ENCODE results near the gene LRCH1. TPM values are rescaled to one million over a fixed set of nuclear protein-coding genes. Genes with fewer than 3 reads are reported as not detected.

Gene LRCH1
- total RNA-seq, 1 experiment from 2014 or later, result 16.5 TPM

GRCh38 chr13:46576762-46577161 lies 23.8 kb downstream of the LRCH1 start:
- no peak for TF ChIP-seq CTCF (IDR thresholded peaks at IDR 0.05; ENCODE audit: unreplicated experiment)
- Mint-ChIP-seq H3K4me1 (ENCODE audit: insufficient read depth, unreplicated experiment) (peaks cover 31% of the 10 kb centered on the region), H3K9me3 (ENCODE audit: unreplicated experiment) (no peaks in the 10 kb centered on the region), H3K4me3 (ENCODE audit: unreplicated experiment) (no peak overlapping the region), H3K36me3 (ENCODE audit: insufficient read depth, unreplicated experiment) (no peaks in the 10 kb centered on the region), H3K27ac (ENCODE audit: low read depth, unreplicated experiment) (no peak overlapping the region), H3K27me3 (ENCODE audit: insufficient read depth, unreplicated experiment) (no peaks in the 10 kb centered on the region)
- CTCF ChIA-PET, result interaction anchor here (0.5 to 1.4 kb wide), 3 partner anchors 21 to 95 kb away, joined by 4 read pairs; no protein-coding TSS in a partner anchor
- no TSS peak for BruUV-seq (replicated peaks)
- POLR2A ChIA-PET, result interaction anchor here (3.1 kb wide), 1 partner anchor 19 kb away, joined by 25 read pairs; no protein-coding TSS in a partner anchor
- intact Hi-C loops (cut with micrococcal nuclease), result no loop called here
- no peak for DNase-seq (ENCODE audit: unreplicated experiment)

- no peak for DNase-seq (ENCODE audit: unreplicated experiment)
- CTCF ChIA-PET, result interaction anchor here (1.1 to 1.2 kb wide), 2 partner anchors 24 to 26 kb away, joined by 3 to 4 read pairs; no protein-coding TSS in a partner anchor
- no peaks in the 10 kb centered on the region for H3K36me3 Mint-ChIP-seq (ENCODE audit: insufficient read depth, unreplicated experiment)
- H3K4me3 Mint-ChIP-seq (ENCODE audit: unreplicated experiment), result no peak overlapping the region
- no peaks in the 10 kb centered on the region for H3K27me3 Mint-ChIP-seq (ENCODE audit: insufficient read depth, unreplicated experiment)
- no TSS peak for BruUV-seq (replicated peaks)
- peaks cover 28% of the 10 kb centered on the region for H3K4me1 Mint-ChIP-seq (ENCODE audit: insufficient read depth, unreplicated experiment)
- intact Hi-C loops (cut with micrococcal nuclease), result no loop called here
- H3K9me3 Mint-ChIP-seq (ENCODE audit: unreplicated experiment), result no peaks in the 10 kb centered on the region
- POLR2A ChIA-PET, result interaction anchor here (3.1 kb wide), 1 partner anchor 18 kb away, joined by 25 read pairs; no protein-coding TSS in a partner anchor
- no peak for TF ChIP-seq CTCF (IDR thresholded peaks at IDR 0.05; ENCODE audit: unreplicated experiment)
- no peak overlapping the region for H3K27ac Mint-ChIP-seq (ENCODE audit: low read depth, unreplicated experiment)
Measured at GRCh38 chr13:46577696-46578589, 25.0 kb downstream of the LRCH1 start.

GRCh38 chr13:46578590-46578975 lies 25.6 kb downstream of the LRCH1 start:
- CTCF ChIA-PET, result interaction anchor here (1.2 kb wide), 1 partner anchor 27 kb away, joined by 3 read pairs; no protein-coding TSS in a partner anchor
- peaks cover 28% of the 10 kb centered on the region for H3K4me1 Mint-ChIP-seq (ENCODE audit: insufficient read depth, unreplicated experiment)

More at GRCh38 chr13:46578590-46578975, 25.6 kb downstream of the LRCH1 start:
- no peak for DNase-seq (ENCODE audit: unreplicated experiment)
- no peak overlapping the region for H3K4me3 Mint-ChIP-seq (ENCODE audit: unreplicated experiment)
- no peak overlapping the region for H3K27ac Mint-ChIP-seq (ENCODE audit: low read depth, unreplicated experiment)
- H3K27me3 Mint-ChIP-seq (ENCODE audit: insufficient read depth, unreplicated experiment), result no peaks in the 10 kb centered on the region
- intact Hi-C loops (cut with micrococcal nuclease), result no loop called here
- no peak for TF ChIP-seq CTCF (IDR thresholded peaks at IDR 0.05; ENCODE audit: unreplicated experiment)
- H3K9me3 Mint-ChIP-seq (ENCODE audit: unreplicated experiment), result no peaks in the 10 kb centered on the region
- POLR2A ChIA-PET, result no interaction called here
- no peaks in the 10 kb centered on the region for H3K36me3 Mint-ChIP-seq (ENCODE audit: insufficient read depth, unreplicated experiment)
- BruUV-seq (replicated peaks), result no TSS peak
